ENCODE measurements around the gene OR4M2.
"Not testable (repeated sequence)": the region's sequence is repeated elsewhere in the genome, so short reads cannot be mapped to it uniquely, and the experiment has no call there.

Gene OR4M2, protein sequence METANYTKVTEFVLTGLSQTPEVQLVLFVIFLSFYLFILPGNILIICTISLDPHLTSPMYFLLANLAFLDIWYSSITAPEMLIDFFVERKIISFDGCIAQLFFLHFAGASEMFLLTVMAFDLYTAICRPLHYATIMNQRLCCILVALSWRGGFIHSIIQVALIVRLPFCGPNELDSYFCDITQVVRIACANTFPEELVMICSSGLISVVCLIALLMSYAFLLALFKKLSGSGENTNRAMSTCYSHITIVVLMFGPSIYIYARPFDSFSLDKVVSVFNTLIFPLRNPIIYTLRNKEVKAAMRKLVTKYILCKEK

DNA sequence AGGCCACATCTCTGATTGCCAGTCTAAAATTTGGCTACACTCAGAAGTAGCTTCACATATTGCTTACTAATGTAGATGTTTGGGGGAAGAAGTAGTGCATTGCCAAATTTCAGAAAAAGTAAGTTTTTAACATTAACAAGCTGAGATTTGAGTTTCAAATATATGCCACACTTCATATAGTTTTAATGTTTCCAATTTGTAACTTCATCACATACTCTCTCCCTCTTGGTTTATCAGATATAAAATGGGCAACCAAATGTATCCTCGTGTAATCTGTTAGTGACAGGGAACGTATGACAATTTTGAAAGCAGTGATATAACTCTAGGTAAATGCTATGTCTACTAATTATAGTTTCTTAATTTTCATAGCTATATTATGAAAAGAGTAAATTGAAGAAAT is at the start of gene OR4M2:
Gene OR4M2, plus strand, starts transcription at position 301 of the 400 bp plus-strand sequence. Its CDS starts 98 bp downstream, at position 399.
- not testable (repeated sequence) for H3K4me3 ChIP-seq (ENCODE audit: low read length)

DNA sequence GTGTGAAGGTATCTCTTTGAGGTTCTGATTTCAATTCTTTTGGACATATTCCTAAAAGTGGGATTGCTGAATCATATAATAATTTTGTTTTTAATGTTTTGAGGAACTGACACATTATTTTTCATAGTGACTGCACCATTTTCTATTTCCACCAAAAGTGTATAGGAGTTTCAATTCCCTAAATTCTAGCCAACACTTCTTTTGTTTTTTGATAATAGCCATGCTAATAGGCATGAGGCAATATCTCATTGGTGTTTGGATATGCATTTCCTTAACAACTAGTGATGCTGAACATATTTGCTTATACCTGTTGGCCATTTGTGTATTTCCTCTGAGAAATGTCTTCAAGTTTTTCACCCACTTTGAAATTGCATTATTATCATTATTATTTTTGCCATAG is 11.1 kb upstream of the OR4M2 start:
- not testable (repeated sequence) for H3K9ac ChIP-seq (ENCODE audit: low read length); H3K4me3 ChIP-seq (ENCODE audit: low read length); H3K36me3 ChIP-seq (ENCODE audit: control insufficient read depth, insufficient read depth, low read length); H3K27me3 ChIP-seq (ENCODE audit: control insufficient read depth, insufficient read depth, low read length); H3K9me3 ChIP-seq (ENCODE audit: control insufficient read depth, low read length); H3K4me1 ChIP-seq (ENCODE audit: control insufficient read depth, insufficient read depth, low read length)

More for the DNA sequence above, at the start of gene OR4M2:
- not testable (repeated sequence) for H3K36me3 ChIP-seq (ENCODE audit: control insufficient read depth, insufficient read depth, low read length); H3K9ac ChIP-seq (ENCODE audit: low read length); H3K27me3 ChIP-seq (ENCODE audit: control insufficient read depth, insufficient read depth, low read length); H3K4me1 ChIP-seq (ENCODE audit: control insufficient read depth, insufficient read depth, low read length); H3K9me3 ChIP-seq (ENCODE audit: control insufficient read depth, low read length)

DNA sequence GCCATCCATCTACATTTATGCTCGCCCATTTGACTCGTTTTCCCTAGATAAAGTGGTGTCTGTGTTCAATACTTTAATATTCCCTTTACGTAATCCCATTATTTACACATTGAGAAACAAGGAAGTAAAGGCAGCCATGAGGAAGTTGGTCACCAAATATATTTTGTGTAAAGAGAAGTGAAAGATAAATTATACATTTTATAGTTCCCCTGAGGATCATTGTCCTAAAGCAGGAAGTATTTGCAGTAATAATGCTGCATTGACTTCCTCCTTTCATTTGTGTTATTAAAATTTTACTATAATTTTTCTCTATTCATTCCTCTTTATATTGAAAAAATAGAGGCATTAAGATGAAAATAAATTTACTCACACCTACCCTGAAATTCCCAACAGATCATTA is 1.1 kb downstream of the OR4M2 start:
- not testable (repeated sequence) for H3K4me3 ChIP-seq (ENCODE audit: low read length); H3K9ac ChIP-seq (ENCODE audit: low read length); H3K9me3 ChIP-seq (ENCODE audit: control insufficient read depth, low read length); H3K27me3 ChIP-seq (ENCODE audit: control insufficient read depth, insufficient read depth, low read length); H3K36me3 ChIP-seq (ENCODE audit: control insufficient read depth, insufficient read depth, low read length); H3K4me1 ChIP-seq (ENCODE audit: control insufficient read depth, insufficient read depth, low read length)

DNA sequence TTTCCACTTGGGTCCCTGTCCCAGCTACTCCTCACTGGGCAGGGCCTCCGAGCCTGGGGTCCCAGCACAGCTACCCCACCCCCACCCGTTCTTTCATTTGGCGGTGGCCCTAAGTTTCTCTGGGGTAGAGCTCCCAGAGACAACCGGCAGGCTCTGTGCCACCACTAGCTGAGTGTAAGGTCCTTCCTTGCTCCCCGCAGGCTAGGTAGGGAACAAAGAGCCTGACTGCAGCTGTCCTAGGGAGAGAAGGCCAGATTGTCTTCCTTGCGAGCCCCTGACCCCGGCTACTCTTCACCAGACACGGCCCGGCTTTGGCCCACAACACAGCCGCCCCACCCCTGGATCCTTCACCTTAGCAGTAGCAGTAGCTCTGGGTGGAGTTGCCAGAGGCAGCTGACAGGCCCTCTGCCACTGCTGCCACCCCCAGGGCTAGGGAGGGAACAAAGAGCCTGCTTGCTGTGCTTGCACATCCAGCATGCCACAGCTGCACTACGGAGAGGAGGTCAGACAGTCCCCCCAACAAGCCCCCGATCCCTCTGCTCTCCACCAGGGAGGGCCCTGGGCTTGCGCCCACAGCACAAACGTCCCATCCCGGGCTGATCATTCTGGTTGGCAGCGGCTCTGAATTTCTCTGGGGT is 18.4 kb downstream of the OR4M2 start:
- not testable (repeated sequence) for H3K27me3 ChIP-seq (ENCODE audit: control insufficient read depth, insufficient read depth, low read length); H3K9me3 ChIP-seq (ENCODE audit: control insufficient read depth, low read length); H3K4me1 ChIP-seq (ENCODE audit: control insufficient read depth, insufficient read depth, low read length); H3K9ac ChIP-seq (ENCODE audit: low read length); H3K36me3 ChIP-seq (ENCODE audit: control insufficient read depth, insufficient read depth, low read length); H3K4me3 ChIP-seq (ENCODE audit: low read length)

DNA sequence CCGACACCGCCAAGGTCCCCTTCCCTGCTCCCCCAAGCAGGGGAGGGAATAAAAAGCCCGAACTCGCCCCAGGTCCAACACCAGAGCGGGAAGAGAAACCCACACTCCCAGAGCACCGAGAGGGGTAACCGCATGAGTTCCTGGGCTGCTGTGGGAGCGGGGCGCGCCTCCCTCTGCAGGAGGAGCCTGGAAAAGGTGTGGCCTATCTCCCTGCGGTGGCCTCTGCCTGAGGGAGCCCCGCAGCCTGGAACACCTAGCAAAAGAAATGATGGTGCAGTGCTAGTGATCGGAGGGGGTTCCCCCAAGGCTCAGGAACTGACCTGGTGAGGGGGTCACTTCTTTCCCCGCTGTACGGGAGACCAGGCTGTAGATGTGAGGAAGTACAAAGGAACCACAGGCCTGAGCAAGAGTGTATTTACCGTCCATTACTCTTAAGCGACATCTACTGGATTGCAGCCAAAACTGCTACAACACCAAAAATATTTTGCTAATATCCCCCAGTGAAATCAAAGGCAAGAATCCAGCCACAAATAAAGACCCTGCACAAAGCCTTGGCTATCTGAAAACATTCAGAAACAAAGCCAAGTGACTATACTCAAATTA is 19.1 kb downstream of the OR4M2 start:
- H3K4me3 ChIP-seq (ENCODE audit: low read length); H3K9ac ChIP-seq (ENCODE audit: low read length); H3K36me3 ChIP-seq (ENCODE audit: control insufficient read depth, insufficient read depth, low read length); H3K9me3 ChIP-seq (ENCODE audit: control insufficient read depth, low read length); H3K4me1 ChIP-seq (ENCODE audit: control insufficient read depth, insufficient read depth, low read length); H3K27me3 ChIP-seq (ENCODE audit: control insufficient read depth, insufficient read depth, low read length): not testable (repeated sequence)

DNA sequence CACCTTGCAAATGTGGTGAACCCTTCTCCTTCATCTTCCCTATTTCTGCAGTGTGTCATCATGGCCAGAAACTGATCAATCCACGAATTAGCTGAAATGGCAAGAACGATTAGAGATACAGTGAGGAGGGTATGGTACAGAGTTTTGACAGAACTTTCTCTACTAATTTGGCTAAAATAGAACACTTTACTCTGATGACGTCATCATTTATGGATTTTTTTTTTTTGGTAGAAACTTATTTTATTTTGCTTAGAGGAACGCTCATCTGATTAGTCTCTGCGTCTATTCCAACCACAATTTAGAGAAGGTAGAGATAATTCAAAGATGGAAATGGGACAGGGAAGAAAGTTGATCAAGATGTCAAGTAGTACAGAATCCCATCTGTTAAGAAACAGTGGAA is 41.7 kb downstream of the OR4M2 start:
- H3K9me3 ChIP-seq (ENCODE audit: control insufficient read depth, low read length); H3K4me3 ChIP-seq (ENCODE audit: low read length); H3K36me3 ChIP-seq (ENCODE audit: control insufficient read depth, insufficient read depth, low read length); H3K27me3 ChIP-seq (ENCODE audit: control insufficient read depth, insufficient read depth, low read length); H3K4me1 ChIP-seq (ENCODE audit: control insufficient read depth, insufficient read depth, low read length); H3K9ac ChIP-seq (ENCODE audit: low read length): not testable (repeated sequence)

Measured in mucosa of stomach (tissue), 1 donor.